Neural progenitor cell (in vitro differentiated cells): Measurements from ENCODE around the gene PRAMEF11. TPM values are rescaled to one million over a fixed set of nuclear protein-coding genes. Genes with fewer than 3 reads are reported as not detected.
"Not testable (repeated sequence)": the region's sequence is repeated elsewhere in the genome, so short reads cannot be mapped to it uniquely, and the experiment has no call there.

Experiments used
- DNase-seq: peaks from one replicate; pipeline ENCODE4 v3.0.0-alpha.2; 2016; ENCODE audit warnings: low spot score
- H2AFZ ChIP-seq: fragments of 200-600 bp; sonication (generic); replicated peaks from 2 replicates; pipeline ENCODE4 v1.6.1; 2016; ENCODE audit warnings: antibody characterized with exemption
- H3F3A ChIP-seq: fragments of 200-600 bp; sonication (generic); 2 replicates; pipeline ENCODE4 v1.6.1; 2016; ENCODE audit warnings: antibody characterized with exemption, low read depth
- H3K27ac ChIP-seq: fragments of 200-600 bp; sonication (generic); 2 replicates; pipeline ENCODE4 v1.5.1; 2016; ENCODE audit warnings: mild to moderate bottlenecking
- H3K27me3 ChIP-seq: fragments of 200-600 bp; sonication (generic); 2 replicates; pipeline ENCODE4 v1.6.1; 2016; ENCODE audit warnings: mild to moderate bottlenecking, moderate library complexity
- H3K36me3 ChIP-seq: fragments of 200-600 bp; sonication (generic); 2 replicates; pipeline ENCODE4 v1.5.1; 2016
- H3K4me1 ChIP-seq: fragments of 200-600 bp; sonication (generic); 2 replicates; pipeline ENCODE4 v1.6.1; 2016; ENCODE audit warnings: mixed run types
- H3K4me2 ChIP-seq: fragments of 200-600 bp; sonication (generic); 2 replicates; pipeline ENCODE4 v1.6.1; 2016
- H3K4me3 ChIP-seq: fragments of 200-600 bp; sonication (generic); 2 replicates; pipeline ENCODE4 v1.5.1; 2016
- H3K79me2 ChIP-seq: fragments of 200-600 bp; sonication (generic); 2 replicates; pipeline ENCODE4 v1.6.1; 2016; ENCODE audit warnings: low read depth
- H3K9ac ChIP-seq: fragments of 200-600 bp; sonication (generic); 2 replicates; pipeline ENCODE4 v1.6.1; 2016
- H3K9me3 ChIP-seq: fragments of 200-600 bp; sonication (generic); 2 replicates; pipeline ENCODE4 v1.5.1; 2016; ENCODE audit warnings: low read depth
- H4K20me1 ChIP-seq: fragments of 200-600 bp; sonication (generic); 2 replicates; pipeline ENCODE4 v1.6.1; 2016; ENCODE audit warnings: low read depth
- H3K27ac Mint-ChIP-seq: 3 replicates; pipeline ENCODE4 v1.8.0; 2021; ENCODE audit warnings: mixed read lengths
- H3K27me3 Mint-ChIP-seq: 2 replicates; pipeline ENCODE4 v1.8.0; 2022; ENCODE audit warnings: low read depth, mild to moderate bottlenecking, inconsistent platforms, moderate library complexity, mixed read lengths; ENCODE audit not compliant: insufficient read depth
- H3K36me3 Mint-ChIP-seq: 3 replicates; pipeline ENCODE4 v1.8.0; 2021; ENCODE audit warnings: mixed read lengths
- H3K4me1 Mint-ChIP-seq: 3 replicates; pipeline ENCODE4 v1.8.0; 2021; ENCODE audit warnings: mixed read lengths
- H3K4me3 Mint-ChIP-seq: 3 replicates; pipeline ENCODE4 v1.8.0; 2021; ENCODE audit warnings: mild to moderate bottlenecking, moderate library complexity, mixed read lengths
- H3K9me3 Mint-ChIP-seq: 3 replicates; pipeline ENCODE4 v1.8.0; 2020; ENCODE audit warnings: mixed read lengths
- CTCF ChIP-seq: fragments of 200-600 bp; sonication (generic); IDR thresholded peaks from 2 replicates; pipeline ENCODE4 v1.5.1; 2017; ENCODE audit warnings: antibody characterized with exemption, mild to moderate bottlenecking
- EZH2 ChIP-seq: fragments of 200-600 bp; sonication (generic); IDR thresholded peaks from 2 replicates; pipeline ENCODE4 v1.6.1; 2017; ENCODE audit warnings: antibody characterized with exemption, mild to moderate bottlenecking, moderate library complexity
- EZH2phosphoT487 ChIP-seq: fragments of 200-600 bp; sonication (generic); IDR thresholded peaks from 2 replicates; pipeline ENCODE4 v1.6.1; 2017; ENCODE audit warnings: antibody characterized with exemption
- total RNA-seq: library from RNA; depleted of rRNA; stranded (reverse); fragments of >200 nt; gene quantifications from 2 replicates; pipeline ENCODE4 v1.2.3, GENCODE V29; 2015; ENCODE audit warnings: low replicate concordance

The PRAMEF11 gene
- total RNA-seq = not detected in 2 replicates

- not testable (repeated sequence) for H3K27me3 Mint-ChIP-seq, H3K79me2 ChIP-seq, H3K4me1 ChIP-seq, H4K20me1 ChIP-seq, H3K27ac ChIP-seq, H3K9me3 ChIP-seq, H3K9ac ChIP-seq, H3K27ac Mint-ChIP-seq, H2AFZ ChIP-seq, H3K4me3 ChIP-seq, H3K9me3 Mint-ChIP-seq, H3K4me3 Mint-ChIP-seq, H3K27me3 ChIP-seq, H3K4me2 ChIP-seq, H3K4me1 Mint-ChIP-seq, DNase-seq, H3F3A ChIP-seq, H3K36me3 ChIP-seq, H3K36me3 Mint-ChIP-seq
These were observed at the start of gene PRAMEF11 for GRCh38 chr1:12831310-12831709. TSS of gene PRAMEF11 (minus strand) at chr1:12831410. CDS start at chr1:12828789, 2,621 bp downstream.

GRCh38 chr1:12878453-12878852 is 47.2 kb upstream of the PRAMEF11 start:
- not testable (repeated sequence) for DNase-seq, H2AFZ ChIP-seq, H3K27me3 Mint-ChIP-seq, H3F3A ChIP-seq, H3K9me3 ChIP-seq, H3K27me3 ChIP-seq, H3K4me1 ChIP-seq, H3K27ac Mint-ChIP-seq, H3K9ac ChIP-seq, H3K36me3 Mint-ChIP-seq, H3K36me3 ChIP-seq, H3K27ac ChIP-seq, H3K4me3 Mint-ChIP-seq, H3K9me3 Mint-ChIP-seq, H3K4me2 ChIP-seq, H3K79me2 ChIP-seq, H3K4me1 Mint-ChIP-seq, H4K20me1 ChIP-seq, H3K4me3 ChIP-seq

- not testable (repeated sequence) for H3F3A ChIP-seq, H3K4me3 Mint-ChIP-seq, H3K9me3 ChIP-seq, H3K4me3 ChIP-seq, H3K9ac ChIP-seq, H3K4me2 ChIP-seq, H3K4me1 Mint-ChIP-seq, H3K27ac ChIP-seq, H3K27ac Mint-ChIP-seq, H3K9me3 Mint-ChIP-seq, H3K79me2 ChIP-seq, H3K4me1 ChIP-seq, H3K27me3 Mint-ChIP-seq, DNase-seq, H3K36me3 Mint-ChIP-seq, H4K20me1 ChIP-seq, H2AFZ ChIP-seq, H3K27me3 ChIP-seq, H3K36me3 ChIP-seq
These were observed 32.1 kb upstream of the PRAMEF11 start for GRCh38 chr1:12863131-12863880.

GRCh38 chr1:12856786-12857185 is 25.6 kb upstream of the PRAMEF11 start, which contains the start of gene PRAMEF2:
TSS of gene PRAMEF2 (plus strand) at chr1:12857086. CDS start at chr1:12859010, 1,924 bp downstream.
- not testable (repeated sequence) for H3K27me3 Mint-ChIP-seq, H3F3A ChIP-seq, H3K27ac ChIP-seq

GRCh38 chr1:12851779-12852178 is 20.6 kb upstream of the PRAMEF11 start:
- Histone ChIP-seq H2AFZ (no peak overlapping the region), H4K20me1 (no peaks in the 10 kb centered on the region), H3K27ac (no peak overlapping the region), H3K27me3 (no peaks in the 10 kb centered on the region), H3K9me3 (no peaks in the 10 kb centered on the region), H3F3A (no peaks in the 10 kb centered on the region), H3K36me3 (no peaks in the 10 kb centered on the region), H3K4me1 (no peaks in the 10 kb centered on the region), H3K9ac (no peak overlapping the region), H3K4me2 (no peak overlapping the region), H3K4me3 (no peak overlapping the region), H3K79me2 (no peaks in the 10 kb centered on the region)
- H3K4me1 Mint-ChIP-seq = no peaks in the 10 kb centered on the region
- no peaks in the 10 kb centered on the region for H3K36me3 Mint-ChIP-seq
- no peak overlapping the region for H3K4me3 Mint-ChIP-seq
- TF ChIP-seq EZH2 = no peak
- TF ChIP-seq EZH2phosphoT487 = no peak
- TF ChIP-seq CTCF = no peak
- no peak for DNase-seq
- no peak overlapping the region for H3K27ac Mint-ChIP-seq
- peaks cover 5% of the 10 kb centered on the region for H3K9me3 Mint-ChIP-seq
- H3K27me3 Mint-ChIP-seq = no peaks in the 10 kb centered on the region

More at GRCh38 chr1:12856786-12857185, 25.6 kb upstream of the PRAMEF11 start, which contains the start of gene PRAMEF2:
- H3K4me1 ChIP-seq, H4K20me1 ChIP-seq, H3K4me2 ChIP-seq, H3K9me3 Mint-ChIP-seq, H3K36me3 ChIP-seq, H3K4me1 Mint-ChIP-seq, H2AFZ ChIP-seq, H3K4me3 ChIP-seq, H3K36me3 Mint-ChIP-seq, H3K4me3 Mint-ChIP-seq, DNase-seq, H3K27ac Mint-ChIP-seq, H3K27me3 ChIP-seq, H3K9me3 ChIP-seq, H3K79me2 ChIP-seq, H3K9ac ChIP-seq: not testable (repeated sequence)

GRCh38 chr1:12848620-12849019 is 17.4 kb upstream of the PRAMEF11 start, which contains the start of gene HNRNPCL1:
TSS of gene HNRNPCL1 (minus strand) at chr1:12848720. CDS start at chr1:12848289, 431 bp downstream.
- H3K4me1 Mint-ChIP-seq, H4K20me1 ChIP-seq, H3K4me3 ChIP-seq, H3F3A ChIP-seq, H3K27me3 ChIP-seq, H3K27me3 Mint-ChIP-seq, H3K36me3 Mint-ChIP-seq, H3K9ac ChIP-seq, H3K27ac Mint-ChIP-seq, H3K9me3 ChIP-seq, DNase-seq, H3K27ac ChIP-seq, H3K4me1 ChIP-seq, H3K4me2 ChIP-seq, H2AFZ ChIP-seq, H3K36me3 ChIP-seq, H3K4me3 Mint-ChIP-seq, H3K79me2 ChIP-seq, H3K9me3 Mint-ChIP-seq: not testable (repeated sequence)

- not testable (repeated sequence) for H2AFZ ChIP-seq, H3K27ac ChIP-seq, H3F3A ChIP-seq, DNase-seq, H3K9me3 ChIP-seq, H3K27me3 ChIP-seq, H3K9ac ChIP-seq, H3K27ac Mint-ChIP-seq, H3K4me1 Mint-ChIP-seq, H3K9me3 Mint-ChIP-seq, H3K4me2 ChIP-seq, H3K4me3 ChIP-seq, H4K20me1 ChIP-seq, H3K4me3 Mint-ChIP-seq, H3K4me1 ChIP-seq, H3K27me3 Mint-ChIP-seq, H3K79me2 ChIP-seq, H3K36me3 Mint-ChIP-seq, H3K36me3 ChIP-seq
These were observed 2.0 kb upstream of the PRAMEF11 start for GRCh38 chr1:12833251-12833650.
